HepG2 (cell line): ENCODE data around the gene MAN1A1. TPM values are rescaled to one million over a fixed set of nuclear protein-coding genes. Genes with fewer than 3 reads are reported as not detected.
A peak's percentile ranks its signal among the peaks of the same experiment; 100 is the strongest.

Experiments
- ARHGAP35 ChIP-seq: sonication (generic); formaldehyde crosslinking; IDR thresholded peaks from 2 replicates; pipeline ENCODE4 v1.9.0; 2022; ENCODE audit warnings: mild to moderate bottlenecking, inconsistent platforms, moderate library complexity, missing genetic modification reagents, borderline replicate concordance
- BRCA1 ChIP-seq: sonication (generic); formaldehyde crosslinking; IDR thresholded peaks from 2 replicates; pipeline ENCODE4 v1.4.0; 2020; ENCODE audit warnings: missing genetic modification reagents
- CEBPG ChIP-seq: IDR thresholded peaks from 2 replicates; pipeline ENCODE4 v1.6.1; 2016
- ELF1 ChIP-seq: sonication (generic); formaldehyde crosslinking; IDR thresholded peaks from 2 replicates; pipeline ENCODE4 v1.4.0; 2020; ENCODE audit warnings: missing genetic modification reagents
- ESRRA ChIP-seq: sonication (generic); formaldehyde crosslinking; IDR thresholded peaks from 2 replicates; pipeline ENCODE4 v1.5.1; 2020; ENCODE audit warnings: mild to moderate bottlenecking, low read depth, missing genetic modification reagents
- GPBP1L1 ChIP-seq: sonication (generic); formaldehyde crosslinking; IDR thresholded peaks from 2 replicates; pipeline ENCODE4 v1.5.0; 2020; ENCODE audit warnings: mild to moderate bottlenecking, missing genetic modification reagents
- HNF4A ChIP-seq: sonication (generic); formaldehyde crosslinking; IDR thresholded peaks from 2 replicates; pipeline ENCODE4 v1.4.0; 2020; ENCODE audit warnings: missing genetic modification reagents
- KDM5A ChIP-seq: fragments of 200-600 bp; sonication (generic); IDR thresholded peaks from 2 replicates; pipeline ENCODE4 v1.7.0; 2018; ENCODE audit warnings: antibody characterized with exemption, mild to moderate bottlenecking, low read length, borderline replicate concordance
- NFE2 ChIP-seq: sonication (generic); formaldehyde crosslinking; IDR thresholded peaks from 2 replicates; pipeline ENCODE4 v1.4.0; 2020; ENCODE audit warnings: missing genetic modification reagents
- RFX5 ChIP-seq: IDR thresholded peaks from 2 replicates; pipeline ENCODE4 v1.6.1; 2011; ENCODE audit warnings: low read depth, low read length, improper control_type of control experiment
- RNF2 ChIP-seq: fragments of 450-650 bp; conservative IDR thresholded peaks from 2 replicates; pipeline ENCODE4 v1.6.1; 2016; ENCODE audit warnings: low read depth
- THRA ChIP-seq: sonication (generic); formaldehyde crosslinking; IDR thresholded peaks from 2 replicates; pipeline ENCODE4 v1.4.0; 2020; ENCODE audit warnings: missing genetic modification reagents, borderline replicate concordance
- ZBTB3 ChIP-seq: sonication (generic); formaldehyde crosslinking; IDR thresholded peaks from 2 replicates; pipeline ENCODE4 v1.4.0; 2020; ENCODE audit warnings: low read depth, mild to moderate bottlenecking, moderate library complexity, missing genetic modification reagents, borderline replicate concordance
- ZNF136 ChIP-seq: sonication (generic); formaldehyde crosslinking; IDR thresholded peaks from 2 replicates; pipeline ENCODE4 v1.8.1; 2022; ENCODE audit warnings: low read depth, mild to moderate bottlenecking, moderate library complexity, missing genetic modification reagents
- ZNF253 ChIP-seq: sonication (generic); formaldehyde crosslinking; IDR thresholded peaks from 2 replicates; pipeline ENCODE4 v1.8.0; 2022; ENCODE audit warnings: mild to moderate bottlenecking, missing genetic modification reagents, borderline replicate concordance
- ZNF326 ChIP-seq: sonication (generic); formaldehyde crosslinking; IDR thresholded peaks from 2 replicates; pipeline ENCODE4 v1.4.0; 2020; ENCODE audit warnings: missing genetic modification reagents, borderline replicate concordance
- ZNF503 ChIP-seq: sonication (generic); formaldehyde crosslinking; IDR thresholded peaks from 2 replicates; pipeline ENCODE4 v1.4.0; 2020; ENCODE audit warnings: missing genetic modification reagents
- ZNF687 ChIP-seq: sonication (generic); formaldehyde crosslinking; IDR thresholded peaks from 2 replicates; pipeline ENCODE4 v1.5.1; 2020; ENCODE audit warnings: mild to moderate bottlenecking, missing genetic modification reagents, moderate library complexity
- polyA plus RNA-seq, 8 experiments: library from polyadenylated mRNA; depleted of rRNA in 3 of 8; stranded (reverse) in 7 of 8; unstranded in 1 of 8; fragments of >200 nt; fragmentation: Illumina TruSeq in 4 of 8; extraction: Trizol in 4 of 8; gene quantifications; 2 replicates each; pipeline versions ENCODE4 v1.2.1 to v1.2.3, GENCODE V29; 2011 to 2016; ENCODE audit warnings: low read depth in 4 of 8, missing spikeins in 1 of 8, mixed read lengths in 1 of 8; ENCODE audit not compliant: insufficient read depth in 1 of 8
- total RNA-seq, 5 experiments: library from RNA; depleted of rRNA; stranded (reverse); fragments of >200 nt; fragmentation: Illumina TruSeq; extraction: Trizol; gene quantifications; 2 replicates each; pipeline ENCODE4 v1.2.3, GENCODE V29; 2016; ENCODE audit warnings: low read depth in 1 of 5
- TF ChIP-seq, protein P1 (sequence below): sonication (generic); formaldehyde crosslinking; IDR thresholded peaks from 2 replicates; pipeline ENCODE4 v1.5.0; 2020; ENCODE audit warnings: mild to moderate bottlenecking, missing genetic modification reagents, moderate library complexity

MAN1A1 gene
- total and polyA plus RNA-seq, 2 of the 13 experiments (the other 11 are each of a cell fraction or from before 2014, with no cell fraction given), result 156 to 236 TPM

DNA sequence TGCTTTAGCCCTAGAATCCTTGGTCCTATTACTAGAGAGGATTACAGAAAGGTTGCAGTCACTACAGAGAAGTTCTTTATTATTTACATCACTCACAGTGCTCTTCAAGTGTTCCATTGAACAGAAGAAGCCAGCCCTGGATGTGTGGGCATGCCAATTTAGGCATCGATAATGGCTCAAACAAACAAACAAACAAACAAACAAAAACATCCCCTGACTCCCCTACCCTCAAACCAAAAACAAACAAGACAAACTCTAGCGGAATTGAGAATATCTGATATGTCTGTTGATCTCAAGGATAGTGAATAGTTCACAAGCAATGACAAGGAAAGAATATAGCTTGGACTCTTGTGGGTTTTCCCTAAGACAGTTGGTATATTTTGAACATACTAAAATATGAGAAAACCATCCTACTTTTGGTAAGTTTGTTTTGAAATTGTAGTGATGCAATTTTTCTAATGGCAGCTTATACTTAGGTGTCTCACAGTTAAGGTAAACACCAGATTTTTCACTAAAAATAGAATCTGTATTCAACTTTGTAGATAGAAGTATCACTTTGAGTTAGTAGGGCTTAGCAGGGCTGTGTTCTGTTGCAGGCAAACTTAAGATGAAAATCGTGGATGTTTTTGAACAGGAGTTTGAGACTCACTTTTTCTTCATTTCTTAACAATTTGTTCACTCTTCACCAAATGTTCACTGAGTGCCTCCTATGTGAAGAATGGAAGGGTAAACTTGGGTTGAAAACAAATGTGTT lies 178.3 kb downstream of the MAN1A1 start (continued):
- TF ChIP-seq ZNF503 (CRISPR knock-in tag) (no peak), KDM5A (no peak; the same call in 1 of the 2 replicates), ZBTB3 (CRISPR knock-in tag) (no peak), CEBPG (CRISPR knock-in tag) (0 out of 2 replicates have a peak, but pooled peaks have one; percentile 4), THRA (CRISPR knock-in tag) (0 out of 2 replicates have a peak, but pooled peaks have one; percentile 1), HNF4A (no peak), ZNF253 (no peak), NFE2 (CRISPR knock-in tag) (no peak), RFX5 (no peak), ESRRA (no peak), ZNF326 (CRISPR knock-in tag) (no peak), ELF1 (no peak), ZNF687 (CRISPR knock-in tag) (no peak), ARHGAP35 (no peak), GPBP1L1 (no peak), RNF2 (no peak), ZNF136 (no peak), BRCA1 (CRISPR knock-in tag) (no peak)
- TF ChIP-seq, protein P1, sequence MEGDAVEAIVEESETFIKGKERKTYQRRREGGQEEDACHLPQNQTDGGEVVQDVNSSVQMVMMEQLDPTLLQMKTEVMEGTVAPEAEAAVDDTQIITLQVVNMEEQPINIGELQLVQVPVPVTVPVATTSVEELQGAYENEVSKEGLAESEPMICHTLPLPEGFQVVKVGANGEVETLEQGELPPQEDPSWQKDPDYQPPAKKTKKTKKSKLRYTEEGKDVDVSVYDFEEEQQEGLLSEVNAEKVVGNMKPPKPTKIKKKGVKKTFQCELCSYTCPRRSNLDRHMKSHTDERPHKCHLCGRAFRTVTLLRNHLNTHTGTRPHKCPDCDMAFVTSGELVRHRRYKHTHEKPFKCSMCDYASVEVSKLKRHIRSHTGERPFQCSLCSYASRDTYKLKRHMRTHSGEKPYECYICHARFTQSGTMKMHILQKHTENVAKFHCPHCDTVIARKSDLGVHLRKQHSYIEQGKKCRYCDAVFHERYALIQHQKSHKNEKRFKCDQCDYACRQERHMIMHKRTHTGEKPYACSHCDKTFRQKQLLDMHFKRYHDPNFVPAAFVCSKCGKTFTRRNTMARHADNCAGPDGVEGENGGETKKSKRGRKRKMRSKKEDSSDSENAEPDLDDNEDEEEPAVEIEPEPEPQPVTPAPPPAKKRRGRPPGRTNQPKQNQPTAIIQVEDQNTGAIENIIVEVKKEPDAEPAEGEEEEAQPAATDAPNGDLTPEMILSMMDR (CRISPR knock-in tag), result no peak
